GM19372 (cell line): ENCODE measurements around the gene MVD.
A peak's percentile ranks its signal among the peaks of the same experiment; 100 is the strongest.
"Not testable (repeated sequence)": the region's sequence is repeated elsewhere in the genome, so short reads cannot be mapped to it uniquely, and the experiment has no call there.

Experiments used
- ATAC-seq: cut with Tn5 transposase; IDR thresholded peaks from one replicate; pipeline ENCODE4 v1.9.1; 2021; ENCODE audit warnings: mild to moderate bottlenecking, low read depth, moderate library complexity; ENCODE audit not compliant: unreplicated experiment

The MVD gene

GRCh38 chr16:88685156-88686061 is 22.5 kb upstream of the MVD start:
- no peak for ATAC-seq

- no peak for ATAC-seq
Measured at GRCh38 chr16:88684569-88685155, 21.8 kb upstream of the MVD start.

- peak; percentile 53 for ATAC-seq
Measured at GRCh38 chr16:88681709-88682451, 19.0 kb upstream of the MVD start.

- no peak for ATAC-seq
Measured at GRCh38 chr16:88681084-88681680, 18.3 kb upstream of the MVD start.

GRCh38 chr16:88680554-88681083 is 17.7 kb upstream of the MVD start:
- no peak for ATAC-seq

- no peak for ATAC-seq
Measured at GRCh38 chr16:88678224-88678979, 15.5 kb upstream of the MVD start.

- ATAC-seq = no peak
Measured at GRCh38 chr16:88677721-88678120, 14.8 kb upstream of the MVD start.

GRCh38 chr16:88676502-88677242 is 13.8 kb upstream of the MVD start:
- ATAC-seq = no peak

GRCh38 chr16:88673716-88674379 is 11.0 kb upstream of the MVD start:
- no peak for ATAC-seq

- ATAC-seq = no peak
Measured at GRCh38 chr16:88672776-88673175, 9.9 kb upstream of the MVD start.

- no peak for ATAC-seq
Measured at GRCh38 chr16:88671806-88672205, 8.9 kb upstream of the MVD start.

- ATAC-seq = no peak
Measured at GRCh38 chr16:88669980-88670379, 7.1 kb upstream of the MVD start.

- ATAC-seq = not testable (repeated sequence)
Measured at GRCh38 chr16:88669493-88669892, 6.6 kb upstream of the MVD start.

- ATAC-seq = no peak
Measured at GRCh38 chr16:88667461-88667860, 4.6 kb upstream of the MVD start.

GRCh38 chr16:88665570-88665969 is 2.7 kb upstream of the MVD start:
- no peak for ATAC-seq

GRCh38 chr16:88665148-88665547 is 2.3 kb upstream of the MVD start:
- ATAC-seq = no peak

GRCh38 chr16:88662222-88662842 is 559 bp downstream of the MVD start:
- ATAC-seq = no peak

GRCh38 chr16:88661468-88661867 is 1.4 kb downstream of the MVD start:
- no peak for ATAC-seq
